Endothelial cell of umbilical vein (primary cell): Measurements from ENCODE around the gene CHPF2. TPM values are rescaled to one million over a fixed set of nuclear protein-coding genes. Genes with fewer than 3 reads are reported as not detected.

ENCODE experiments used
- BruUV-seq: library from RNA; stranded (reverse); fragments of 400-500 nt; replicated peaks from 2 replicates; lab custom pipeline; 2021; lab: Mats Ljungman, UMichigan
- CTCF ChIA-PET: fragments of 300-600, 350-600 bp; sonication (Branson Sonifier 250); formaldehyde crosslinking; loops from one replicate; lab custom pipeline; 2021; ENCODE audit warnings: antibody characterized with exemption, inconsistent platforms; lab: Charles Lee
- POLR2A ChIA-PET: fragments of 300-600, 350-600 bp; sonication (Branson Sonifier 250); formaldehyde crosslinking; loops from one replicate; lab custom pipeline; 2021; ENCODE audit warnings: antibody characterized with exemption, inconsistent platforms; lab: Charles Lee
- DNase-seq: peaks from one replicate; pipeline ENCODE4 v3.0.0-alpha.2; 2011; ENCODE audit warnings: low read depth, low spot score
- FAIRE-seq: peaks from 2 replicates; lab custom pipeline; 2011; peaks lifted over from hg19 to GRCh38; lab: Jason Lieb, UNC
- H2AFZ ChIP-seq: 2 replicates; pipeline ENCODE4 v1.6.0; 2012; ENCODE audit warnings: low read depth, low read length, control low read depth, inconsistent platforms
- H3K27ac ChIP-seq: 2 replicates; pipeline ENCODE4 v1.5.1; 2011; ENCODE audit warnings: low read depth, mild to moderate bottlenecking, control low read depth, low read length, moderate library complexity; ENCODE audit not compliant: insufficient read depth
- H3K27me3 ChIP-seq, 2 experiments: 2 replicates each; pipeline versions ENCODE4 v1.6.0 to v1.6.1; 2011; ENCODE audit warnings: low read length in 2 of 2, mixed read lengths in 1 of 2; ENCODE audit not compliant: control insufficient read depth in 2 of 2, insufficient read depth in 2 of 2
- H3K36me3 ChIP-seq, 2 experiments: 2 replicates in 1 of 2; 3 replicates in 1 of 2; pipeline ENCODE4 v1.5.1; 2011; ENCODE audit warnings: low read length in 2 of 2, mild to moderate bottlenecking in 1 of 2, moderate library complexity in 1 of 2; ENCODE audit not compliant: control insufficient read depth in 2 of 2, insufficient read depth in 2 of 2; ENCODE audit errors: extremely low read depth in 1 of 2
- H3K4me1 ChIP-seq: 3 replicates; pipeline ENCODE4 v1.5.1; 2011; ENCODE audit warnings: mild to moderate bottlenecking, low read length; ENCODE audit not compliant: control insufficient read depth, insufficient read depth; ENCODE audit errors: extremely low read depth
- H3K4me2 ChIP-seq: 2 replicates; pipeline ENCODE4 v1.6.1; 2011; ENCODE audit warnings: low read length, control low read depth, mixed read lengths; ENCODE audit not compliant: insufficient read depth
- H3K4me3 ChIP-seq, 3 experiments: fragments of 200-600 bp in 1 of 3; sonication (generic), shearing (Covaris generic) in 1 of 3; replicated peaks in 1 of 3; 2 replicates each; pipeline ENCODE4 v1.5.1; 2011 to 2016; ENCODE audit warnings: control low read depth in 3 of 3, low read length in 3 of 3, mild to moderate bottlenecking in 2 of 3, inconsistent platforms in 1 of 3, low read depth in 1 of 3, moderate library complexity in 1 of 3; ENCODE audit not compliant: insufficient read depth in 1 of 3
- H3K79me2 ChIP-seq: 2 replicates; pipeline ENCODE4 v1.6.0; 2012; ENCODE audit warnings: low read length, inconsistent platforms; ENCODE audit not compliant: control insufficient read depth, insufficient read depth
- H3K9ac ChIP-seq: replicated peaks from 2 replicates; pipeline ENCODE3; 2011; ENCODE audit warnings: low read length, control low read depth; ENCODE audit not compliant: insufficient read depth; ENCODE audit errors: extremely low read depth
- H3K9me1 ChIP-seq: replicated peaks from 3 replicates; pipeline ENCODE4 v1.6.0; 2011; ENCODE audit warnings: mild to moderate bottlenecking, low read length; ENCODE audit not compliant: control insufficient read depth, insufficient read depth; ENCODE audit errors: extremely low read depth
- H3K9me3 ChIP-seq: replicated peaks from 2 replicates; pipeline ENCODE4 v1.5.1; 2012; ENCODE audit warnings: low read length, inconsistent platforms; ENCODE audit not compliant: control insufficient read depth, insufficient read depth
- H4K20me1 ChIP-seq: replicated peaks from 2 replicates; pipeline ENCODE3; 2011; ENCODE audit warnings: mild to moderate bottlenecking, low read length; ENCODE audit not compliant: control insufficient read depth, insufficient read depth; ENCODE audit errors: extremely low read depth
- CTCF ChIP-seq, 2 donors: IDR thresholded peaks; 1 replicate in 1 of 2; 2 replicates in 1 of 2; pipeline ENCODE4 v1.5.1; 2011; ENCODE audit warnings: low read length in 2 of 2, mild to moderate bottlenecking in 2 of 2, moderate library complexity in 2 of 2, control low read depth in 1 of 2, inconsistent platforms in 1 of 2, low read depth in 1 of 2; ENCODE audit not compliant: insufficient read depth in 1 of 2; ENCODE audit errors: extremely low read depth in 1 of 2
- EZH2 ChIP-seq: IDR thresholded peaks from 2 replicates; pipeline ENCODE4 v1.6.1; 2012; ENCODE audit warnings: borderline replicate concordance, low read depth, mild to moderate bottlenecking, moderate library complexity, low read length, inconsistent platforms; ENCODE audit not compliant: severe bottlenecking
- FOS ChIP-seq: IDR thresholded peaks from 2 replicates; pipeline ENCODE4 v1.6.1; 2011; ENCODE audit warnings: mild to moderate bottlenecking, low read length, moderate library complexity, borderline replicate concordance; ENCODE audit not compliant: insufficient read depth
- GATA2 ChIP-seq: IDR thresholded peaks from 2 replicates; pipeline ENCODE4 v1.7.0; 2011; ENCODE audit warnings: low read depth, mild to moderate bottlenecking, moderate library complexity, mixed read lengths, low read length; ENCODE audit not compliant: insufficient read length, insufficient read depth
- JUN ChIP-seq: IDR thresholded peaks from 2 replicates; pipeline ENCODE4 v1.6.1; 2011; ENCODE audit warnings: borderline replicate concordance, low read depth; ENCODE audit not compliant: insufficient read length, insufficient read depth
- MYC ChIP-seq: IDR thresholded peaks from one replicate; pipeline ENCODE4 v1.6.1; 2011; ENCODE audit warnings: mild to moderate bottlenecking, low read depth, low read length
- POLR2A ChIP-seq: IDR thresholded peaks from 2 replicates; pipeline ENCODE4 v1.6.1; 2012; ENCODE audit warnings: low read depth, mild to moderate bottlenecking, control low read depth, low read length
- POLR2AphosphoS5 ChIP-seq: IDR thresholded peaks from 2 replicates; pipeline ENCODE4 v1.6.1; 2012; ENCODE audit warnings: low read depth, mild to moderate bottlenecking, control low read depth, low read length, moderate library complexity; ENCODE audit not compliant: insufficient read depth
- dilution Hi-C: fragments of 300-500 bp; cut with MboI; formaldehyde crosslinking; loops from one replicate; pipeline ENCODE4 v1.15.0; 2019; ENCODE audit warnings: low sequenced_read_pairs; ENCODE audit not compliant: extremely low pct_ligation_motif_present
- intact Hi-C: fragments of 100-400 bp; cut with micrococcal nuclease; formaldehyde crosslinking; loops from one replicate; pipeline ENCODE4 v1.10.0; 2022
- polyA plus RNA-seq, 4 experiments: library from polyadenylated mRNA; depleted of rRNA in 3 of 4; stranded (reverse) in 3 of 4; unstranded in 1 of 4; fragments of >200 nt; gene quantifications; 2 replicates each; pipeline versions ENCODE4 v1.2.1 to v1.2.3, GENCODE V29; 2011 to 2012; ENCODE audit warnings: missing spikeins in 1 of 4
- total RNA-seq: library from RNA; stranded (reverse); gene quantifications from 2 replicates; pipeline ENCODE4 v1.2.3, GENCODE V29; 2021
- TF ChIP-seq, protein P1 (sequence below): IDR thresholded peaks from 2 replicates; pipeline ENCODE4 v1.6.1; 2011; ENCODE audit not compliant: insufficient read depth, insufficient read length

The CHPF2 gene
- total and polyA plus RNA-seq, 2 donors (not counting 3 experiments of a cell fraction or from before 2014, with no cell fraction given), result 72.8 to 75.0 TPM

GRCh38 chr7:151207804-151208203, 24.5 kb upstream of the CHPF2 start:
- Histone ChIP-seq H3K27ac (no peak overlapping the region), H3K36me3 (no peaks in the 10 kb centered on the region), H3K79me2 (no peaks in the 10 kb centered on the region), H3K4me3 (no peak overlapping the region), H3K4me1 (no peaks in the 10 kb centered on the region), H3K9me3 (no peaks in the 10 kb centered on the region), H3K9me1 (no peaks in the 10 kb centered on the region), H4K20me1 (no peaks in the 10 kb centered on the region), H3K9ac (no peak overlapping the region), H3K27me3 (peaks cover 2 to 7% of the 10 kb centered on the region in 2 experiments), H3K4me2 (no peak overlapping the region), H2AFZ (no peak overlapping the region)
- FAIRE-seq, result no peak
- intact Hi-C loops (no loop called here), dilution Hi-C loops (no loop called here)
- CTCF ChIA-PET, result no interaction called here
- no peak for DNase-seq
- POLR2A ChIA-PET, result interaction anchor here (2.5 kb wide), 1 partner anchor 19 kb away, joined by 5 read pairs; the partner anchor contains the start of gene ABCF2
- TF ChIP-seq MYC (no peak), EZH2 (no peak), POLR2AphosphoS5 (no peak), FOS (no peak), CTCF (IDR thresholded peaks at IDR 0.05; ENCODE audit: extremely low read depth in 1 of 2, insufficient read depth in 1 of 2, low read depth in 1 of 2, low read length in 2 of 2) (no peak), GATA2 (no peak), JUN (no peak), POLR2A (no peak)
- TF ChIP-seq, protein P1, sequence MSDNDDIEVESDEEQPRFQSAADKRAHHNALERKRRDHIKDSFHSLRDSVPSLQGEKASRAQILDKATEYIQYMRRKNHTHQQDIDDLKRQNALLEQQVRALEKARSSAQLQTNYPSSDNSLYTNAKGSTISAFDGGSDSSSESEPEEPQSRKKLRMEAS, result no peak
- no TSS peak for BruUV-seq
